ENCODE results near the gene BRK1.

DNA sequence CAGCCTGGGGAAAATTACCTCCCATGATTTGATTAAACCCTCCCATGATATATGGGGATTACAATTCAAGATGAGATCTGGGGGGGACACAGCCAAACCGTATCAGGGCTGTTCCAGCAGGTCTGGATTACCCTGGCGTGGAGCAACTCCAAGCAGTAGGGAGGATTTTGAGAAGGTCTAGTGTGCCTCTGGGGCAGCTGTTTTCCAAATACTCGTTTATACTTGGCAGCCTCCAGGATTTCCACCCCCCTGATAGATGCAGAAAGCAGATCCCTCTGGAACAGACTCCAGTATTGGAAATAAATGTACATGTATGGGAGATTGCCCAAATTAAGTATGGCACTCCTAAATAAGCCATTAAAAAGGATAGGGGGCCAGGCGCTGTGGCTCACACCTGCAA is 41.6 kb downstream of the BRK1 start:
- TF ChIP-seq, protein P1, sequence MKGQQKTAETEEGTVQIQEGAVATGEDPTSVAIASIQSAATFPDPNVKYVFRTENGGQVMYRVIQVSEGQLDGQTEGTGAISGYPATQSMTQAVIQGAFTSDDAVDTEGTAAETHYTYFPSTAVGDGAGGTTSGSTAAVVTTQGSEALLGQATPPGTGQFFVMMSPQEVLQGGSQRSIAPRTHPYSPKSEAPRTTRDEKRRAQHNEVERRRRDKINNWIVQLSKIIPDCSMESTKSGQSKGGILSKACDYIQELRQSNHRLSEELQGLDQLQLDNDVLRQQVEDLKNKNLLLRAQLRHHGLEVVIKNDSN (IDR thresholded peaks at IDR 0.05; ENCODE audit: borderline replicate concordance, extremely low read length, insufficient read depth, low read depth, low read length): no peak
- TF ChIP-seq TAF1 (IDR thresholded peaks at IDR 0.05; ENCODE audit: borderline replicate concordance, low read depth, low read length) (no peak), SUZ12 (IDR thresholded peaks at IDR 0.05; ENCODE audit: unreplicated experiment) (no peak), POLR2A (IDR thresholded peaks at IDR 0.05; ENCODE audit: low read depth, low read length) (no peak), RCOR1 (conservative IDR thresholded peaks at IDR 0.05; ENCODE audit: low read depth, low read length) (no peak), EZH2 (IDR thresholded peaks at IDR 0.05; ENCODE audit: borderline replicate concordance, control insufficient read depth, low read depth, low read length) (no peak), NRF1 (conservative IDR thresholded peaks at IDR 0.05; ENCODE audit: low read depth, low read length) (no peak), HDAC6 (IDR thresholded peaks at IDR 0.05; ENCODE audit: unreplicated experiment) (no peak), SIN3A (IDR thresholded peaks at IDR 0.05; ENCODE audit: low read depth, low read length) (no peak)
- TF ChIP-seq, protein P2, sequence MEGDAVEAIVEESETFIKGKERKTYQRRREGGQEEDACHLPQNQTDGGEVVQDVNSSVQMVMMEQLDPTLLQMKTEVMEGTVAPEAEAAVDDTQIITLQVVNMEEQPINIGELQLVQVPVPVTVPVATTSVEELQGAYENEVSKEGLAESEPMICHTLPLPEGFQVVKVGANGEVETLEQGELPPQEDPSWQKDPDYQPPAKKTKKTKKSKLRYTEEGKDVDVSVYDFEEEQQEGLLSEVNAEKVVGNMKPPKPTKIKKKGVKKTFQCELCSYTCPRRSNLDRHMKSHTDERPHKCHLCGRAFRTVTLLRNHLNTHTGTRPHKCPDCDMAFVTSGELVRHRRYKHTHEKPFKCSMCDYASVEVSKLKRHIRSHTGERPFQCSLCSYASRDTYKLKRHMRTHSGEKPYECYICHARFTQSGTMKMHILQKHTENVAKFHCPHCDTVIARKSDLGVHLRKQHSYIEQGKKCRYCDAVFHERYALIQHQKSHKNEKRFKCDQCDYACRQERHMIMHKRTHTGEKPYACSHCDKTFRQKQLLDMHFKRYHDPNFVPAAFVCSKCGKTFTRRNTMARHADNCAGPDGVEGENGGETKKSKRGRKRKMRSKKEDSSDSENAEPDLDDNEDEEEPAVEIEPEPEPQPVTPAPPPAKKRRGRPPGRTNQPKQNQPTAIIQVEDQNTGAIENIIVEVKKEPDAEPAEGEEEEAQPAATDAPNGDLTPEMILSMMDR (IDR thresholded peaks at IDR 0.05 in 2 of 3, conservative IDR thresholded peaks at IDR 0.05 in 1 of 3; ENCODE audit: control insufficient read depth in 2 of 3, extremely low read depth in 1 of 3, insufficient read depth in 1 of 3, low read depth in 3 of 3, low read length in 3 of 3): no peak

All from GM12878 (cell line).